Activated B cell treated with CpG ODN at 0.5 μM for 24 hours (primary cell): Measurements from ENCODE around the gene RIMS1. TPM values are rescaled to one million over a fixed set of nuclear protein-coding genes. Genes with fewer than 3 reads are reported as not detected.

Source experiments
- ATAC-seq: fragments of 200-7000 bp; cut with Tn5 transposase; one replicate; pipeline ENCODE4 v1.10.0; 2021; ENCODE audit warnings: low read depth, mild to moderate bottlenecking, moderate library complexity
- CTCF ChIA-PET: fragments of 350-600 bp; sonication (Branson Sonifier 250); formaldehyde crosslinking; loops from one replicate; lab custom pipeline; 2021; ENCODE audit warnings: antibody characterized with exemption; lab: Charles Lee
- POLR2A ChIA-PET: fragments of 350-600 bp; sonication (Branson Sonifier 250); formaldehyde crosslinking; loops from one replicate; lab custom pipeline; 2021; ENCODE audit warnings: antibody characterized with exemption; lab: Charles Lee
- DNase-seq: peaks from one replicate; pipeline ENCODE4 v3.0.0; 2022
- H3K27ac Mint-ChIP-seq: one replicate; pipeline ENCODE4 v1.8.0; 2020; ENCODE audit warnings: mixed read lengths
- H3K27me3 Mint-ChIP-seq: one replicate; pipeline ENCODE4 v1.8.0; 2021; ENCODE audit warnings: mixed read lengths
- H3K36me3 Mint-ChIP-seq: one replicate; pipeline ENCODE4 v1.8.0; 2021; ENCODE audit warnings: low read depth, mixed read lengths
- H3K4me1 Mint-ChIP-seq: one replicate; pipeline ENCODE4 v1.8.0; 2021; ENCODE audit warnings: mixed read lengths
- H3K4me3 Mint-ChIP-seq: one replicate; pipeline ENCODE4 v1.8.0; 2020; ENCODE audit warnings: mild to moderate bottlenecking, mixed read lengths
- H3K9me3 Mint-ChIP-seq: one replicate; pipeline ENCODE4 v1.8.0; 2020; ENCODE audit warnings: mixed read lengths
- CTCF ChIP-seq: fragments of 200-600 bp; IDR thresholded peaks from one replicate; pipeline ENCODE4 v1.8.0; 2022; ENCODE audit warnings: antibody characterized with exemption, mild to moderate bottlenecking
- intact Hi-C: fragments of 100-400 bp; cut with micrococcal nuclease; formaldehyde crosslinking; loops from one replicate; pipeline ENCODE4 v1.15.1; 2024
- total RNA-seq: library from RNA; stranded (reverse); gene quantifications from 2 replicates; pipeline ENCODE4 v1.2.3, GENCODE V29; 2022

The RIMS1 gene
- total RNA-seq, 1 donor from 2014 or later, result not detected

GRCh38 chr6:72389698-72390097 lies 503.3 kb downstream of the RIMS1 start:
- H3K4me1 Mint-ChIP-seq, result peaks cover 3% of the 10 kb centered on the region
- POLR2A ChIA-PET, result no interaction called here
- no peak overlapping the region for H3K4me3 Mint-ChIP-seq
- CTCF ChIA-PET, result no interaction called here
- H3K27me3 Mint-ChIP-seq, result no peaks in the 10 kb centered on the region
- ATAC-seq (no peak), DNase-seq (no peak)
- no peaks in the 10 kb centered on the region for H3K36me3 Mint-ChIP-seq
- intact Hi-C loops, result no loop called here
- H3K27ac Mint-ChIP-seq, result no peak overlapping the region
- TF ChIP-seq CTCF, result no peak
- H3K9me3 Mint-ChIP-seq, result peaks cover 3% of the 10 kb centered on the region

DNA sequence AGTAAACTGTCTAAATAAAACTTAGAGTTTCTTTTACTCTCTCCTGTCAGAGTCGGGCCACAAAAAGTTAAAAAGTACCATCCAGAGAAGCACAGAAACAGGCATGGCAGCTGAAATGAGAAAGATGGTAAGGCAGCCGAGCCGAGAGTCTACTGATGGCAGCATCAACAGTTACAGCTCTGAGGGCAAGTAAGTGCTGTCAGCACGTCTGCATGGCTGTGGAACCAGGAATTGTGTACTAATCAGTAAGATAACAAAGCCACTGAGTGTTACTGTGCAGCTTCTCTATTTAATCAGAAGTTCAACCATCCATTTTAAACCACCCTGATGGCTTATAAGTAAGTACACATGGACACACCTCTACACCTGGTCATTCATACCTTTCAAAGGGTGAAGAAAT lies 504.2 kb downstream of the RIMS1 start:
- intact Hi-C loops, result no loop called here
- no peak overlapping the region for H3K4me3 Mint-ChIP-seq
- DNase-seq (no peak), ATAC-seq (no peak)
- ChIA-PET CTCF (no interaction called here), POLR2A (no interaction called here)
- H3K36me3 Mint-ChIP-seq, result no peaks in the 10 kb centered on the region
- H3K27ac Mint-ChIP-seq, result no peak overlapping the region
- no peaks in the 10 kb centered on the region for H3K27me3 Mint-ChIP-seq
- peaks cover 3% of the 10 kb centered on the region for H3K9me3 Mint-ChIP-seq
- no peak for TF ChIP-seq CTCF
- H3K4me1 Mint-ChIP-seq, result peaks cover 2% of the 10 kb centered on the region

GRCh38 chr6:72401865-72402264 lies 515.5 kb downstream of the RIMS1 start:
- TF ChIP-seq CTCF, result no peak
- ChIA-PET POLR2A (no interaction called here), CTCF (no interaction called here)
- no peaks in the 10 kb centered on the region for H3K9me3 Mint-ChIP-seq
- H3K27ac Mint-ChIP-seq, result no peak overlapping the region
- ATAC-seq, result no peak
- H3K4me1 Mint-ChIP-seq, result peaks cover 2% of the 10 kb centered on the region
- H3K36me3 Mint-ChIP-seq, result no peaks in the 10 kb centered on the region
- DNase-seq, result no peak
- no peak overlapping the region for H3K4me3 Mint-ChIP-seq
- no peaks in the 10 kb centered on the region for H3K27me3 Mint-ChIP-seq
- intact Hi-C loops, result no loop called here

- DNase-seq, result no peak
- intact Hi-C loops, result no loop called here
- ATAC-seq, result no peak
- no peaks in the 10 kb centered on the region for H3K36me3 Mint-ChIP-seq
- TF ChIP-seq CTCF, result no peak
- H3K9me3 Mint-ChIP-seq, result no peaks in the 10 kb centered on the region
- no peak overlapping the region for H3K27ac Mint-ChIP-seq
- no peak overlapping the region for H3K4me3 Mint-ChIP-seq
- H3K27me3 Mint-ChIP-seq, result peaks cover 1% of the 10 kb centered on the region
- ChIA-PET CTCF (interaction anchor here (1.1 kb wide), 1 partner anchor 9 kb away, joined by 5 read pairs; no protein-coding TSS in a partner anchor), POLR2A (no interaction called here)
- H3K4me1 Mint-ChIP-seq, result peaks cover 2% of the 10 kb centered on the region
Observed at GRCh38 chr6:72403413-72403812, 517.1 kb downstream of the RIMS1 start.

GRCh38 chr6:72406517-72406916 lies 520.2 kb downstream of the RIMS1 start:
- Mint-ChIP-seq H3K27me3 (peaks cover 1% of the 10 kb centered on the region), H3K9me3 (no peaks in the 10 kb centered on the region), H3K27ac (no peak overlapping the region), H3K36me3 (no peaks in the 10 kb centered on the region), H3K4me1 (peaks cover 2% of the 10 kb centered on the region), H3K4me3 (no peak overlapping the region)
- TF ChIP-seq CTCF, result no peak
- intact Hi-C loops, result no loop called here
- CTCF ChIA-PET, result no interaction called here
- POLR2A ChIA-PET, result no interaction called here
- ATAC-seq (no peak), DNase-seq (no peak)
